Motor neuron (in vitro differentiated cells): ENCODE measurements around the gene CSTB. TPM values are rescaled to one million over a fixed set of nuclear protein-coding genes. Genes with fewer than 3 reads are reported as not detected.

Experiments
- ATAC-seq, 8 experiments: fragments of 200-7000 bp; cut with Tn5 transposase; replicated peaks in 6 of 8; 2 replicates each; pipeline ENCODE4 v1.8.0; 2021; ENCODE audit warnings: mild to moderate bottlenecking in 8 of 8, moderate library complexity in 8 of 8
- H3K27ac ChIP-seq, 2 donors: fragments of 250-450 bp; sonication (Bioruptor Pico); 2 replicates each; pipeline ENCODE4 v1.9.0; 2021; ENCODE audit warnings: antibody characterized with exemption in 2 of 2, mild to moderate bottlenecking in 2 of 2, moderate library complexity in 1 of 2
- H3K4me1 ChIP-seq, 2 donors: fragments of 250-450 bp; sonication (Bioruptor Pico); replicated peaks in 1 of 2; 2 replicates each; pipeline ENCODE4 v1.6.1; 2021; ENCODE audit warnings: antibody characterized with exemption in 2 of 2, mild to moderate bottlenecking in 2 of 2, moderate library complexity in 1 of 2
- H3K4me3 ChIP-seq, 5 donors: fragments of 250-450 bp; sonication (Bioruptor Pico); 2 replicates each; pipeline ENCODE4 v1.9.0; 2021; ENCODE audit warnings: antibody characterized with exemption in 5 of 5, mild to moderate bottlenecking in 5 of 5, moderate library complexity in 4 of 5
- WGBS, 10 experiments: fragments of 450-650 bp; shearing (Covaris generic); methylation state at CpG; one replicate each; pipeline ENCODE4 v1.0.0; 2022; 5-methylcytosine and 5-hydroxymethylcytosine counted together
- in situ Hi-C, 9 experiments: fragments of 400-800 bp; cut with MboI; loops; one replicate each; pipeline ENCODE4 v1.15.0; 2021; ENCODE audit warnings: low sequenced_read_pairs in 9 of 9, low pct_unique_long_range_greater_than_20kb in 2 of 9; ENCODE audit not compliant: unreplicated experiment in 9 of 9
- total RNA-seq, 8 experiments: library from RNA; unstranded; fragments of 300-600 nt; gene quantifications; 2 replicates each; pipeline versions ENCODE4 v1.2.3 to v1.2.4, GENCODE V29; 2022

CSTB gene
- total RNA-seq, 8 experiments from 2014 or later: 11.8 to 41.3 (median 24.3) TPM

DNA sequence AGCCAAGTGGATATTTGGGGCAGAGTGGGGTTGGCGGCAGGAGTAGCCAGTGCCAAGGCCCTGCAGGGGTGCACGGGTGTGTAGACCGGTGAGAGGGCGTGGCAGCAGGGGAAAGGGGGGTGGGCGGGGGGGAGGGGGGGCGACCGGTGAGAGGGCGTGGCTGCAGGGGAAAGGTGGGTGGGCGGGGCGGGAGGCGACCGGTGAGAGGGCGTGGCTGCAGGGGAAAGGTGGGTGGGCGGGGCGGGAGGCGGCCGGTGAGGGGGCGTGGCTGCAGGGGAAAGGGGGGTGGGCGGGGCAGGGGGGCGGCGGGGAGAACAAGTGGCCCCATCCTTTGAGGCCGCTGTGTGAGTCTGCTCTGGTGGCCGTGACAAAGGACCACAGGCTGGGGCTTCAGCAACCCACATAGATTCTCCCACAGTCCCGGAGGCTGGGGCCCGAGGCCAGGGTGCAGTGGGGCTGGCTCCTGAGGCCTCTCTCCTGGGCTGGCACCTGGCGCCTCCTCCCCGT, 39.1 kb upstream of the CSTB start:
- in situ Hi-C loops: no loop called here
- no peak for ATAC-seq
- no peak overlapping the region for H3K27ac ChIP-seq
- no peak overlapping the region for H3K4me3 ChIP-seq
- H3K4me1 ChIP-seq: peaks cover 0 to 3% of the 10 kb centered on the region in 2 donors
- WGBS, 10 experiments: 57 to 80% (median 63%) methylated on average over 1 to 4 of the region's 27 CpGs; no CpG with 5 or more reads in 5 of the 10 experiments

DNA sequence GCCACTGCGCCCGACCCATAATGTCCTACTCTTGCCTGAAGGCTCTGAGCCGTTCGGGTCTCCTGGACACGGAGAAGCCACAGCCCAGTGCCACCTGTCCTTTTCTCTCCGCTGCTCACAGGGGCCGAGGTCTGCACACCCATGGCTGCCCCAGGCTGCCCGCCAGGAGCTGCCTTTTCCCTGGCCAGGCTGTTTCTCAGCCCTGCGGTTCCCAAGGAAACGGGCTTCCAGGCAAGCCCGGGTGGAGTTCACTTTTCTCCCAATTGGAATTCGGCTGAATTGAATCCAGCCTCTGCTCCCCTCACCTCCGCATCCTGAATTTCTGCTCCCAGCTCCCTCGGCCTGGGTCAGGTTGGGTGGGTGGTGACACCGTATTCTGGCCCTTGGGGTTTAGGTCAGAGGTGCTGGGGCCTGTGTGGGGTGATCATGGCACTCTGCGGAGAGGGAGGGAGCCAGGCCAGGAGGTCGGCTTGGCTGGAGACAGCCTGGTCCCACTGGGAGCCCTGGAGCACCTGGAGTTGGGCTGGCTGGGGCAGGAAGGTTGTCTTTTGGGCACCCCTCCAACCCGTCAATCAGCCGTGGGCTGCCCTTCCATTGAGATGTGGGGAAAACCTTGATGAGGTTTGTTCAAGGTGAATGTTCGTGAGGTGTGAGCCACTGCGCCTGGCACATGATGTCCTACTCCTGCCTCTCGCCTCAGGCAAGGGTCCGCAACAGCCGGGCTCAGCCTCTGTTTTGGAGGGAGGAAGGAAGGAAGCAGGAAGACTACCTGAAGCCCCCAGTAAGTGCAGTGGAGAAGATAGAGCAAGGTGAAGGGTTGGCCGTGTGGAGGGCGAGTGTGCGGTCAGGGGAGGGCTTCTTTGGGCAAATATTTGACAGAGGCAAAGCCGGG, 38.4 kb upstream of the CSTB start:
- WGBS, 10 experiments: 12 to 92% (median 62%) methylated on average over 3 to 16 of the region's 28 CpGs; no CpG with 5 or more reads in 3 of the 10 experiments
- peaks cover 0 to 3% of the 10 kb centered on the region in 2 donors for H3K4me1 ChIP-seq
- no peak overlapping the region for H3K4me3 ChIP-seq
- H3K27ac ChIP-seq: no peak overlapping the region
- in situ Hi-C loops: no loop called here
- ATAC-seq: peak in 4 of 8 experiments; percentile 14 to 52 (median 20)

DNA sequence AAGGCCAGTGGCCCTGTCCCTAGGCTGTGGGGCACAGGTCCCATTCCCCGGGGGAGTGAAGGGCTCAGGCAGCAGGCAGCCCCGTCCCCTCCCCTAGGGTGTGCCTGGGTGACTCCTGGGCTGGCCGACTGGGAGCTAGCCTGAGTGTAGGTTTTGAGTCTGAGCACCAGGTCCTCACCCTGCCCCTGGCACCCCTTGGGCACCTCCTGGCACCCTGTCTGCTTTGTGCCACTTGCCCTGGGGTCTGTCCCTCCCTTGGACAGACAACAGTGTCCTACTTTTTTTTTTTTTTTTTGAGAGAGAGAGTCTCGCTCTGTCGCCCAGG, 37.5 kb upstream of the CSTB start:
- H3K4me3 ChIP-seq: no peak overlapping the region
- in situ Hi-C loops: no loop called here
- no peak overlapping the region for H3K27ac ChIP-seq
- 56 to 100% (median 92%) methylated on average over 2 of the region's 5 CpGs; no CpG with 5 or more reads in 7 of the 10 experiments for WGBS, 10 experiments
- H3K4me1 ChIP-seq: peaks cover 0 to 3% of the 10 kb centered on the region in 2 donors
- no peak for ATAC-seq

DNA sequence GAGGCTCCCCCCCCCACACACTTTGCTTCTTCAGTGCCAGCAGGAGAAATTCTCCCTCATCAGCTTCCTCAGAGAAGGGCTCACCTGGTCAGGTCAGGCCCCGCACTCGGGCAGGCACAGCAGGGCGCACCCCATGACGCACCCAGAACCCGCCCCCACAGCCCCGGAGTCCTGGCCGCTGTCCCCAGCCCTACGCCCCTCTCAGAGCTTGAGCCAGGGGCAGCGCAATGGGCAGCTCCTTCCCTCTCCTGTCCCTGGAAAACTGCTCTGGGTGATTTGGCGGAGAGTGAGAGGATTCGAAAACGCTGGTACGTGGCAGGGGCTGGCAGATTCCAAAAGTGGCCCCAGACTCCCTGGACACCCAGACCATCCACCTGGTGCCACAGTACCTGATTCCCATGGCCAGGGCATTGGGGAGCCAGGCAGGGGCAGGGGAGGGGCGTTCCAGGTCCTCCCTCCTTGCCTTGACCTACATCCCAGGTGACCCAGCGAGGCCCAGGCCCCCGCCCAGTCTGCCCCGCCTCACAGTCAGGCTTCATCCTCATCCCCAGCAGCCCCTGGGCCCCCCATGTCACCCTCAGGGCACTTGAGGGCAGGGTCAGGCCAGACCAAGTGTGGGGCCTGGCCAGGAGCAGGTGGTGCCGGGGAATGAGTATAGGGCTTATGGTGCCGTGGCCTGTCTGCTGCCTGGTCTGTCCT, 37.0 kb upstream of the CSTB start:
- WGBS, 10 experiments: 60 to 95% (median 81%) methylated on average over 1 to 6 of the region's 19 CpGs; no CpG with 5 or more reads in 5 of the 10 experiments
- Histone ChIP-seq H3K27ac (no peak overlapping the region), H3K4me1 (peaks cover 0 to 3% of the 10 kb centered on the region in 2 donors), H3K4me3 (no peak overlapping the region)
- ATAC-seq: no peak
- in situ Hi-C loops: no loop called here

DNA sequence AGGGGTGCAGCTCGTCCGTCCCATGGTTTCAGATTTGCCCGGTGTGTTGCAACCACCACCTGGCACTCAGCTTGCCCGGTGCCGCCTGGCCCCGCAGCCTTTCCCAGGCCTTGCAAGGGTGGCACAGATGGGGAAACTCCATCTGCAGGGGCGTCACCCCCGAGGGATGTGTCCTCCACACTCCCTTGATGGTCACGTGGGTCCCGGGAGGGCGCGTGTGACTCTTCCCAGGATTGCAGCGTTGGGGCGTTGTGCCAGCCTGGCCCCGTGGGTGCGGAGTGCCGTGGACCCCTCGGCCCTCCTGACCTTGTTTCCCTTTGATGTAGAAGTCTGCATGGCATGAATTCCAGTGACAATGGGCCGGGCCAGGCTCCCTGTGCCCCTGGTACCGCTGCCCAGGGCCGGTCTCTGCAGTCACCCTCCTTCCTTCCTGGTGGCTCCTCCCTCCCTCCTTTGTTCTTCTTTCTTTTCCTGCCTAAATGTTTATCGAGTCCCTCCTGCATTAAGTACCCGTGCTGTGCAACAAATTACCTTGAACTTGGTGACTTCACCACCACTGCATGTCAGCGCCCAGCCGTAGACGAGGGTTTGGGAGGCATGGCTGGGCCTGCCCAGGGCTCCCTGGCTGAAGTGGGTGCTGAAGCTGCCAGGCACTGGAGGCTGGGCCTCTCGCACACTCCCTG, 36.2 kb upstream of the CSTB start:
- 0 to 100% (median 58%) methylated on average over 1 to 11 of the region's 27 CpGs; no CpG with 5 or more reads in 3 of the 10 experiments for WGBS, 10 experiments
- in situ Hi-C loops: no loop called here
- peak in 1 of 8 experiments; percentile 32 for ATAC-seq
- no peak overlapping the region for H3K4me3 ChIP-seq
- H3K4me1 ChIP-seq: peaks cover 0 to 3% of the 10 kb centered on the region in 2 donors
- no peak overlapping the region for H3K27ac ChIP-seq

DNA sequence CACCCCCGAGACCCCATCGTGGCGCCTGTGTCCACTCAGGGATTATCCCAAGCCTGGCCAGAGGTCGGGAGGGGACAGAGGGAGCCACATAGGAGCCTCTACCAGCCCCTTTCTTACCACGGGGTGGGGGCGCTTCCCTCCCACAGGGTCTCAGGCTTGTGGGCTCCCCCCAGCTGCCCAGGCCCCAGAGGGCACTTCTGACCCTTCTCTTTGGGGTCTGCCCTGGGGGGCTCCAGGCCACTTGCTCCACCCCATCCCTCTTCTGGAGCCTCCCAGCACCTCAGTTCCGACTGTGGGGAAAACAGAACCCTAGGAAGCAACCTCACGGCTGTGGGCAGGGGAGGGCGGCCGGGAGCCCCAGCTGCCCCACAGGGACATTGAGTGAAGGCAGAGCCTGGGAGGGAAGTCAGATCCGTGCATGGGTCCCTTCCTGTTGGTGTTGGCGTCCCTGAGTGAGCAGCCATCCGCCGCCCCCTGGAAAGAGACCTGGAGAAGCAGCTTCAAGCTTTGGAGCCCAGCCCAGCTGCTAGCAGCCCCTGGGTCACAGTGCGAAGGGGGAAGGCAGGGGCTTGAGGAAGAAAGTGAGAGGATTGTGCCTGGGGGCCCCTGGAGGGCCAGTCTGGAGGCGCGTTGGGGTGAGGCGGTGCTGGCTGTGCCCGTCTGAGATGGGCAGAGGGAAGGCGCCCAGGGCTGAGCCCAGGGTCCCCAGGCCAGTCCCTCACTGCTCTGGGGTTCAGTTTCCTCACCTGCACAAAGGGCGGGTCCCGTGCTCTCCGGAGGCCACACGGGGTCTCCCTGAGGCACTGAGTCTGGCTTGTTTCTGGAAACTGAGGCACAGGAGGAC, 35.4 kb upstream of the CSTB start:
- H3K4me1 ChIP-seq: peaks cover 0 to 3% of the 10 kb centered on the region in 2 donors
- ATAC-seq: peak in 3 of 8 experiments; percentile 3 to 11 (median 5)
- WGBS, 10 experiments: 47 to 92% (median 75%) methylated on average over 1 to 6 of the region's 24 CpGs; no CpG with 5 or more reads in 4 of the 10 experiments
- no peak overlapping the region for H3K4me3 ChIP-seq
- in situ Hi-C loops: no loop called here
- H3K27ac ChIP-seq: no peak overlapping the region

DNA sequence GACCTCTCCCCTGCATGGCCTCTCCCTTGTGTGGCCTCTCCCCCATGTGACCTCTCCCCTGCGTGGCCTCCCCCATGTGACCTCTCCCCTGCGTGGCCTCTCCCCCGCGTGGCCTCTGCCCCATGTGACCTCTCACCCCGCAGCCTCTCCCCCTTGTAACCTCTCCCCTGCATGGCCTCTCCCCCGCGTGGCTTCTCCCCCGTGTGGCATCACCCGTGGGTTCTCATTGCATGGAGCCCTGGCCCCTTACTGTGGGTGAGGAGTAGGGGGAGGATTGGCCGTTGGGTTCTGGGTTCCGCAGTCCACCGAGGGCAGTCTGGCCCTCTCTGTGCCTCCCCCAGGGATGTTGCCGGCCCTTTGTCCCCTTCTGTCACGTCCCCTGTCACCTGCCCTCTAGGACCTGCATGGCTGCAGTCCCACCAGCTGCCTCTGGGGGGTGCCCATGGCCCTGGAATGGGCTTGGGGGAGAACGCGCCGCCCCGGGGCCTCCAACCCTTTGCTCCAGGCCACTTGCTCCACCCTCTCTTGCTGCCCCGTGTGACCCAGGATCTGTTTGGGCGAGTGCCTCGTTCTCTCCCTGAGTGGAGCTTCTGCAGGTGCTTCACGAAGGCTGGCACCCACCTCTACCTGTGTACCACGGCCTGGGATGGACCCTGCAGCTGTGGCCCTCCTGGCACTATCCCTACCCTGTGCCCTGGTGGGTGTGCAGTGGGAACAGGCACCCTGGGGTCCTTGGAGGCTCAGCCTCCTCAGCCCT, 34.6 kb upstream of the CSTB start:
- in situ Hi-C loops: no loop called here
- H3K4me3 ChIP-seq: no peak overlapping the region
- ATAC-seq: peak; percentile 63 to 77 (median 71)
- 0 to 60% methylated on average over 1 to 3 of the region's 23 CpGs; no CpG with 5 or more reads in 8 of the 10 experiments for WGBS, 10 experiments
- H3K27ac ChIP-seq: no peak overlapping the region
- peaks cover 0 to 3% of the 10 kb centered on the region in 2 donors for H3K4me1 ChIP-seq

DNA sequence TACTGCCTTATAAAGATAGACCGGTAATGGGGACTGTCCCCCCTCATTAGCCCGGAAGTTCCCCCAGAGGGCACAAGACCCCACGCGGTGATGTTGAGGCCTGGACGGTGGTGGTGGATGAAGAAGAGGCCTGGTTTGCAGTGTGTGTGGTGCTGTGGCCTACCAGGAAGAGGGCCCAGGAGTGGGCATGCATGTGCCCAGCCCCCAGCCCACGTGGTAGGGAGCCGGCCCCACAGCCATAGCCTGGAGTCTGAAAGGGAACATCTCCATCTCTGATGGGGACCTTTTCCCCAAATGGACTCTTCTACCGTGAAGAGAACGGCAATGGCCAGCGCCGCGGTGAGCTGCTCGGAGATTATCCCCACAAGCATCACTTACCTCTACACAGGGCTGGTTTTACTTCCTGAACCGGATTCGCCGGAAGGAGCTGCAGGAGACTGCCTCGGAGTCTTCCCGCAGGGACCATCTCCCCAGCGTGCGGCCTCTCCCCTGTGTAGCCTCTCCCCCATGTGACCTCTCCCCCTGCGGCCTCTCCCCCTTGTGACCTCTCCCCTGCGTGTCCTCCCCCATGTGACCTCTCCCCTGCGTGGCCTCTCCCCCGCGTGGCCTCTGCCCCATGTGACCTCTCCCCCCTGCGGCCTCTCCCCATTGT, 33.9 kb upstream of the CSTB start:
- WGBS, 10 experiments: 83 to 90% methylated on average over 2 to 6 of the region's 26 CpGs; no CpG with 5 or more reads in 8 of the 10 experiments
- in situ Hi-C loops: no loop called here
- H3K4me3 ChIP-seq: no peak overlapping the region
- peak in 2 of 8 experiments; percentile 3 to 6 for ATAC-seq
- H3K4me1 ChIP-seq: peaks cover 0 to 3% of the 10 kb centered on the region in 2 donors
- no peak overlapping the region for H3K27ac ChIP-seq

DNA sequence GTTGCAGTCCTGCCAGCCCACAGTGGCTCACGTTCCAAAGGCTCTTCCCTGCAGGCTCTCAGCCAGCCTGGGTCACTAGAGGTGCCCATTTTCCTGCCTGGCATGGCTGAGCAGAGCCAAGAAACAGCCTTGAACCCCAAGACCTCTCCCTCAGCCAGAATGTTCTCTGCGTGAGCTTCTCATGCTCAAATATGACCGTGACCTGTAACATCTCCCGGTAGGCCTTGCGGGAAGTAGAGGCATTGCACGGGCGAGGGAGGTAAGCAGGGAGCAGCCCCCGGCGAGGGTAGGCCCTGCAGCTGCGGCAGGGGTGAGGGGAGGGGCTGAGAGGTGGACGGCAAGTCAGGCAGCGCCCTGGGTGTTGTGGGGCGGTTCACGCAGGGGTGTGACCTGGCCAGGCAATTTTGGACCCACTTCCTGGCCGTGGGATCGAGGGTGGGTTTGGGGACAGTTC, 33.3 kb upstream of the CSTB start:
- Histone ChIP-seq H3K4me3 (no peak overlapping the region), H3K4me1 (peaks cover 0 to 3% of the 10 kb centered on the region in 2 donors), H3K27ac (no peak overlapping the region)
- WGBS, 10 experiments: 90% methylated on average over 2 of the region's 16 CpGs; no CpG with 5 or more reads in 9 of the 10 experiments
- in situ Hi-C loops: no loop called here
- no peak for ATAC-seq

DNA sequence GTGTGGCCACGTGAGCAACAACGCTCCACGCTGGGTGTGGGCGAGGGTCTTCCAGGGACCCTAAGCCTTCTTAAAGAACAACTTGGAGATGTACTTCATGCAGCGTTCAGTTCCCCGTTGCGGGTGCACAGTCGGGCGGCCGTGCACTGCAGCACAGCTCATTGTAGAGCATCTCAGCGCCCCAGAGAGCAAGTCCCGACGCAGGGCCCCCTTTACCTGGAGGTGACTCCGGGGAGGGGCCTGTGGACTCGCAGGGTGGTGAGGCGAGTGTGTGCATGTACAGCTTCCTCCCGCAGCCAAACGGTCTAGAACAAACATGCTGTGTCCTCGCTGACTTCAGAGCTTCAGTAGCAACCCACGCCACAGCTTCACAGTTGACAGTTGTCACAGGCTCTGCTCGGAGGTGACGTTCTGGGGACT, 32.7 kb upstream of the CSTB start:
- H3K27ac ChIP-seq: no peak overlapping the region
- no peak for ATAC-seq
- in situ Hi-C loops: no loop called here
- no peak overlapping the region for H3K4me3 ChIP-seq
- WGBS, 10 experiments: 80 to 100% (median 88%) methylated on average over 1 to 8 of the region's 22 CpGs; no CpG with 5 or more reads in 6 of the 10 experiments
- H3K4me1 ChIP-seq: peaks cover 0 to 3% of the 10 kb centered on the region in 2 donors

DNA sequence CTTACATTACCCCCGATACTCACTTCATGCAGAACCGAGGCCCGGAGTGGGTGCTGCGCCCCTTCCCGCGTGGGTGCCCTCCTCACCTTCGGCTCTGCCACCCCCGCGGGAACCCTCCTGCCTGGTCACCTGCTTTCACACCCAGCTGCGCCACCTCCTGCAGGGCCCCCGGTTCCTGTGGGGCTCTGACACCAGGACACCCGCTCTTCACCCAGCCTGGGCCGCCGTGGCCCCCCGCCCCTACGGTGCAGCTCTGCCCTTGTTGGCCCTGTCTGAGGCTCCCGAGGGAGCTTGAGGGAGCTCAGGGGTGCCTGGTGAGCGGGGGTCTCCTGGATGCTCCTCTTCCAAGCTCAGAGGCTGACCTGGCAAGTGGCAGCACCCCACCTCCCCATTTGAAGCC, 32.3 kb upstream of the CSTB start:
- H3K4me1 ChIP-seq: peaks cover 0 to 3% of the 10 kb centered on the region in 2 donors
- in situ Hi-C loops: no loop called here
- no peak overlapping the region for H3K4me3 ChIP-seq
- 85% methylated on average over 8 of the region's 18 CpGs; no CpG with 5 or more reads in 9 of the 10 experiments for WGBS, 10 experiments
- ATAC-seq: no peak
- H3K27ac ChIP-seq: no peak overlapping the region
